H1 (cell line): Measurements from ENCODE around the gene FBXO2. TPM values are rescaled to one million over a fixed set of nuclear protein-coding genes. Genes with fewer than 3 reads are reported as not detected.

ENCODE experiments used
- PHF8 ChIP-seq: fragments of 200-600 bp; sonication (generic); conservative IDR thresholded peaks from 2 replicates; pipeline ENCODE4 v1.7.1; 2012; ENCODE audit warnings: low read depth, mild to moderate bottlenecking, inconsistent platforms, low read length, moderate library complexity
- RXRA ChIP-seq: IDR thresholded peaks from 2 replicates; pipeline ENCODE4 v1.6.1; 2011; ENCODE audit warnings: low read depth, mild to moderate bottlenecking, low read length, moderate library complexity; ENCODE audit not compliant: insufficient read depth
- SIN3A ChIP-seq, 2 experiments: IDR thresholded peaks in 1 of 2; conservative IDR thresholded peaks in 1 of 2; 2 replicates each; pipeline ENCODE4 v1.6.1; 2011 to 2012; ENCODE audit warnings: low read length in 2 of 2, improper control_type of control experiment in 1 of 2, low read depth in 1 of 2, mild to moderate bottlenecking in 1 of 2
- polyA plus RNA-seq, 7 experiments: library from polyadenylated mRNA; depleted of rRNA in 3 of 7; stranded (reverse) in 5 of 7; unstranded in 2 of 7; fragments of >200 nt in 5 of 7; fragments of 200-250 nt in 2 of 7; gene quantifications; 1 replicate in 5 of 7; 2 replicates in 1 of 7; 4 replicates in 1 of 7; pipeline versions ENCODE4 v1.2.1 to v1.2.3, GENCODE V29; 2011 to 2013; ENCODE audit warnings: missing spikeins in 2 of 7, mixed read lengths in 2 of 7
- total RNA-seq: library from RNA; stranded (reverse); fragmentation: NEBNext Ultra II Directional; extraction: Animal tissue kit (Norgen Biotek cat#: 25700); gene quantifications from 2 replicates; pipeline ENCODE4 v1.2.1, GENCODE V29; 2021
- TF ChIP-seq, protein P1 (sequence below): fragments of 300-600 bp; sonication (generic); IDR thresholded peaks from 2 replicates; pipeline ENCODE4 v1.7.1; 2012; ENCODE audit warnings: low read length, moderate library complexity, mild to moderate bottlenecking, inconsistent platforms; ENCODE audit not compliant: insufficient replicate concordance

The FBXO2 gene
- total and polyA plus RNA-seq, 2 of the 8 experiments (the other 6 are each of a cell fraction or from before 2014, with no cell fraction given), result 51.3 to 57.9 TPM

DNA sequence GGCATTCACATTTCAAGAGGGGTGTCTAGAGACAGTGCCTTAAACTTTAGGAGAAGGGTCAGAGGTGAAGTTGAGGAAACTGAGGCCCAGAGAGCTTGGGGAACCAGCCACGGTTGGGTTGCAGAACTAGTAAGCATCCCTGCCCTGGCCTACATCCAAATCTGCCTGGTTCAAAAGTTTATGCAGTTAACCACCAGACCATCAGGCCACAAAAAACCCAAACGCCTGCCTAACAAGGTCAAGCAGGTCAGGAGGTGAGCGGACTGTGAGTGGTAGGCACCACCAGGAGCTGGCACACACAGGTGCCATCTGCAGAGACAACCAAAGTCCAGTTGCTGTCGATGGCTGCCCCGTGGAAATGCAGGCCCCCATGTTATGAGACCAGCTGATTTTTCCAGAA is 51.2 kb downstream of the FBXO2 start (continued):
- TF ChIP-seq PHF8 (no peak), RXRA (no peak), SIN3A (conservative IDR thresholded peaks at IDR 0.05 in 1 of 2, IDR thresholded peaks at IDR 0.05 in 1 of 2; ENCODE audit: low read depth in 1 of 2, low read length in 2 of 2) (no peak)
- TF ChIP-seq, protein P1, sequence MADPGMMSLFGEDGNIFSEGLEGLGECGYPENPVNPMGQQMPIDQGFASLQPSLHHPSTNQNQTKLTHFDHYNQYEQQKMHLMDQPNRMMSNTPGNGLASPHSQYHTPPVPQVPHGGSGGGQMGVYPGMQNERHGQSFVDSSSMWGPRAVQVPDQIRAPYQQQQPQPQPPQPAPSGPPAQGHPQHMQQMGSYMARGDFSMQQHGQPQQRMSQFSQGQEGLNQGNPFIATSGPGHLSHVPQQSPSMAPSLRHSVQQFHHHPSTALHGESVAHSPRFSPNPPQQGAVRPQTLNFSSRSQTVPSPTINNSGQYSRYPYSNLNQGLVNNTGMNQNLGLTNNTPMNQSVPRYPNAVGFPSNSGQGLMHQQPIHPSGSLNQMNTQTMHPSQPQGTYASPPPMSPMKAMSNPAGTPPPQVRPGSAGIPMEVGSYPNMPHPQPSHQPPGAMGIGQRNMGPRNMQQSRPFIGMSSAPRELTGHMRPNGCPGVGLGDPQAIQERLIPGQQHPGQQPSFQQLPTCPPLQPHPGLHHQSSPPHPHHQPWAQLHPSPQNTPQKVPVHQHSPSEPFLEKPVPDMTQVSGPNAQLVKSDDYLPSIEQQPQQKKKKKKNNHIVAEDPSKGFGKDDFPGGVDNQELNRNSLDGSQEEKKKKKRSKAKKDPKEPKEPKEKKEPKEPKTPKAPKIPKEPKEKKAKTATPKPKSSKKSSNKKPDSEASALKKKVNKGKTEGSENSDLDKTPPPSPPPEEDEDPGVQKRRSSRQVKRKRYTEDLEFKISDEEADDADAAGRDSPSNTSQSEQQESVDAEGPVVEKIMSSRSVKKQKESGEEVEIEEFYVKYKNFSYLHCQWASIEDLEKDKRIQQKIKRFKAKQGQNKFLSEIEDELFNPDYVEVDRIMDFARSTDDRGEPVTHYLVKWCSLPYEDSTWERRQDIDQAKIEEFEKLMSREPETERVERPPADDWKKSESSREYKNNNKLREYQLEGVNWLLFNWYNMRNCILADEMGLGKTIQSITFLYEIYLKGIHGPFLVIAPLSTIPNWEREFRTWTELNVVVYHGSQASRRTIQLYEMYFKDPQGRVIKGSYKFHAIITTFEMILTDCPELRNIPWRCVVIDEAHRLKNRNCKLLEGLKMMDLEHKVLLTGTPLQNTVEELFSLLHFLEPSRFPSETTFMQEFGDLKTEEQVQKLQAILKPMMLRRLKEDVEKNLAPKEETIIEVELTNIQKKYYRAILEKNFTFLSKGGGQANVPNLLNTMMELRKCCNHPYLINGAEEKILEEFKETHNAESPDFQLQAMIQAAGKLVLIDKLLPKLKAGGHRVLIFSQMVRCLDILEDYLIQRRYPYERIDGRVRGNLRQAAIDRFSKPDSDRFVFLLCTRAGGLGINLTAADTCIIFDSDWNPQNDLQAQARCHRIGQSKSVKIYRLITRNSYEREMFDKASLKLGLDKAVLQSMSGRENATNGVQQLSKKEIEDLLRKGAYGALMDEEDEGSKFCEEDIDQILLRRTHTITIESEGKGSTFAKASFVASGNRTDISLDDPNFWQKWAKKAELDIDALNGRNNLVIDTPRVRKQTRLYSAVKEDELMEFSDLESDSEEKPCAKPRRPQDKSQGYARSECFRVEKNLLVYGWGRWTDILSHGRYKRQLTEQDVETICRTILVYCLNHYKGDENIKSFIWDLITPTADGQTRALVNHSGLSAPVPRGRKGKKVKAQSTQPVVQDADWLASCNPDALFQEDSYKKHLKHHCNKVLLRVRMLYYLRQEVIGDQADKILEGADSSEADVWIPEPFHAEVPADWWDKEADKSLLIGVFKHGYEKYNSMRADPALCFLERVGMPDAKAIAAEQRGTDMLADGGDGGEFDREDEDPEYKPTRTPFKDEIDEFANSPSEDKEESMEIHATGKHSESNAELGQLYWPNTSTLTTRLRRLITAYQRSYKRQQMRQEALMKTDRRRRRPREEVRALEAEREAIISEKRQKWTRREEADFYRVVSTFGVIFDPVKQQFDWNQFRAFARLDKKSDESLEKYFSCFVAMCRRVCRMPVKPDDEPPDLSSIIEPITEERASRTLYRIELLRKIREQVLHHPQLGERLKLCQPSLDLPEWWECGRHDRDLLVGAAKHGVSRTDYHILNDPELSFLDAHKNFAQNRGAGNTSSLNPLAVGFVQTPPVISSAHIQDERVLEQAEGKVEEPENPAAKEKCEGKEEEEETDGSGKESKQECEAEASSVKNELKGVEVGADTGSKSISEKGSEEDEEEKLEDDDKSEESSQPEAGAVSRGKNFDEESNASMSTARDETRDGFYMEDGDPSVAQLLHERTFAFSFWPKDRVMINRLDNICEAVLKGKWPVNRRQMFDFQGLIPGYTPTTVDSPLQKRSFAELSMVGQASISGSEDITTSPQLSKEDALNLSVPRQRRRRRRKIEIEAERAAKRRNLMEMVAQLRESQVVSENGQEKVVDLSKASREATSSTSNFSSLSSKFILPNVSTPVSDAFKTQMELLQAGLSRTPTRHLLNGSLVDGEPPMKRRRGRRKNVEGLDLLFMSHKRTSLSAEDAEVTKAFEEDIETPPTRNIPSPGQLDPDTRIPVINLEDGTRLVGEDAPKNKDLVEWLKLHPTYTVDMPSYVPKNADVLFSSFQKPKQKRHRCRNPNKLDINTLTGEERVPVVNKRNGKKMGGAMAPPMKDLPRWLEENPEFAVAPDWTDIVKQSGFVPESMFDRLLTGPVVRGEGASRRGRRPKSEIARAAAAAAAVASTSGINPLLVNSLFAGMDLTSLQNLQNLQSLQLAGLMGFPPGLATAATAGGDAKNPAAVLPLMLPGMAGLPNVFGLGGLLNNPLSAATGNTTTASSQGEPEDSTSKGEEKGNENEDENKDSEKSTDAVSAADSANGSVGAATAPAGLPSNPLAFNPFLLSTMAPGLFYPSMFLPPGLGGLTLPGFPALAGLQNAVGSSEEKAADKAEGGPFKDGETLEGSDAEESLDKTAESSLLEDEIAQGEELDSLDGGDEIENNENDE, result no peak
